GOT3 (cell line): ENCODE data around the gene NUP62.
"Not testable (repeated sequence)": the region's sequence is repeated elsewhere in the genome, so short reads cannot be mapped to it uniquely, and the experiment has no call there.

Source experiments
- DNase-seq: peaks from one replicate; lab custom pipeline; 2025; ENCODE audit warnings: mixed read lengths; lab: John Stamatoyannopoulos, UW

NUP62 gene

DNA sequence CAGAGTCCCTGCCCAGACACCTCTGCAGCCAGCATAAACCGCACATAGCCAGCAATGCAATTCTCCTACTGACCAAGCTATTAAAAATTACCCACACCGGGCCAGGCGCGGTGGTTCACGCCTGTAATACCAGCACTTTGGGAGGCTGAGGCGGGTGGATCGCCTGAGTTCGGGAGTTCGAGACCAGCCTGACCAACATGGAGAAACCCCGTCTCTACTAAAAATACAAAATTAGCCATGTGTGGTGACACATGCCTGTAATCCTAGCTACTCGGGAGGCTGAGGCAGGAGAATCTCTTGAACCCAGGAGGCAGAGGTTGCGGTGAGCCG lies 4.5 kb downstream of the NUP62 start:
- not testable (repeated sequence) for DNase-seq

DNA sequence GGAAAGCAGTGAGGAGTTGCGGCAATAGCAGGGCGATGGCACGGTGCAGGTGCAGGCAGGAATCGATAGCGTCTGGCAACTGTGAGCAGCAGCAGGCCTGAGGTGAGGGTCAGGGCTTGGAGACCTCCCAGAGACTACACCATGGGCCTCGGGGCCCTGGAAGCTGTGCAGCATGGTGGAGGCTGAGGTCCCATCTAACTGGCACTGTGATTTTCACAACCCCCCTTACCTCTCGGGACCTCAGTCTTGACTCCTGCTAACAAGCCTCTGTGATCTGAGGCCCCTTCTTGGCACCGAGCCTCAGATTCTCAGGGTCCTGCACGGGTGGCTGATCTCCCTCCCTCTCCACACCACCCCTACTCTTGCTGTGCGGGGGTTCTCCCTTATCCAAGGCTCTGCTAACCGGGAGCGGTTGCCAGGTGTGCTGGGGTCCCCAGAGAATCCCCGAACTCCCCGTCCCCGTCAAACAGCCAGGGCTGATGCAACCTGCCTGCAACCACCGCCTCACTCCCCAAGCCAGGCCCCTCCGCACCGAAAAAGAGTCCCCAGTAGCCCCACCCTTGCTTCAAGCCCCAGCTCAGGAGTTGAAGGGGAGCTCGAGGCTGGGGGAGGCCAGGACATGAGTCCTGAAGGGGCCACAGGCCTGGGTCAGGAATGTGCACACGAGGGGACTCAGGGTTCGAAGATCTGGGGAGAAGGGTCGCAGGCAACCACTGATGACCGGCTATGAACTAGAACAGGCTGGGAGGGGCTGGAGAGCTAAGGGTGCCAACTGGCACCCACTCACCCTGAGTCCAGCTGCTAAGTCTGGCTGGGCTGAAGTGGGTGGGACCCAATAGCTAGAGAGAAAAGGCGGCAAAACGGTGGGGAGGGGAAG lies 5.1 kb downstream of the NUP62 start:
- no peak for DNase-seq

DNA sequence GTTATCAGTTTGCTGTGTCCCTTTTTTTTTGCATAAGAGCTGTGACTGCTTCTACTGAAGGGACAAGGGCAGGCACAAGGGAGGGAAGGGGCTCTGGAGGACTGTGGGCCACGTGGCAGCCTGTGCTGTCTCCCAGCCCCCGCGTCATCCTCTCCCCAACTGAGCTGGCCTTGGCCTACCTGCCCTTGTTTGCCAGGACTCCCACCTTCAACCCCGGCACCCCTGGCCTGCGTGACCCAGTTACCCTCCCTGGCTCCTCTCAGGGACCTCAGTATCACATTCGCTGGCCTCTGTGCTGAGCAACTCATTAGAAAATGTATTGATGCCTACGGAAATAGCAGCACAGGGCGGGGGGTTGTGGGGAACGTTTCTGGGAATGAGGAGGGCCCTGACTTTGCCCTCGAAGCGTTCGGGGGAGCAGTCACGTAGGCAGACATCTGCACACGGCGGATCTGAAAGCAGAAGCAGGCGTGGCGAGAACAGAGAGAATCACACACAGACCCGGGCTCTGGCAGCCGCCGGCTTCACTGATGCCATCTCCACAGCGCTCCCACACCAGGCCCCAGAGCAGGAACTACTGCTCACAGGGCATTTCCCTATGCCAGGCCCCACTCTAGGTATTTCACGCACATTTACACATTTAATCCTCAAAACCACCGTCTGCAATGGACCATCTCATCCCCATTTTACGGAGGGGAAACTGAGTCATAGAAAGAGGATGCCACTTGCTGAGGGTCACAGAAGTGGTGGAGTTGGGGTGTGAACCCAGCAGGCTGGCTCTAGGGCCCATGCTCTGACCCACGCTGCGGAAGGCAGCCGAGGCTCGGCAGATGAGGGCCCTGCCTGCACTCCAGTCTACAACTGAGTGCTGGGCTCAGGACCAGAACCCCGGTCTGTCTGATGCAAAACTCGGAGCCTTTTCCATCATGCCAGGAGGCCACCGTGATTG lies 6.0 kb downstream of the NUP62 start:
- no peak for DNase-seq

DNA sequence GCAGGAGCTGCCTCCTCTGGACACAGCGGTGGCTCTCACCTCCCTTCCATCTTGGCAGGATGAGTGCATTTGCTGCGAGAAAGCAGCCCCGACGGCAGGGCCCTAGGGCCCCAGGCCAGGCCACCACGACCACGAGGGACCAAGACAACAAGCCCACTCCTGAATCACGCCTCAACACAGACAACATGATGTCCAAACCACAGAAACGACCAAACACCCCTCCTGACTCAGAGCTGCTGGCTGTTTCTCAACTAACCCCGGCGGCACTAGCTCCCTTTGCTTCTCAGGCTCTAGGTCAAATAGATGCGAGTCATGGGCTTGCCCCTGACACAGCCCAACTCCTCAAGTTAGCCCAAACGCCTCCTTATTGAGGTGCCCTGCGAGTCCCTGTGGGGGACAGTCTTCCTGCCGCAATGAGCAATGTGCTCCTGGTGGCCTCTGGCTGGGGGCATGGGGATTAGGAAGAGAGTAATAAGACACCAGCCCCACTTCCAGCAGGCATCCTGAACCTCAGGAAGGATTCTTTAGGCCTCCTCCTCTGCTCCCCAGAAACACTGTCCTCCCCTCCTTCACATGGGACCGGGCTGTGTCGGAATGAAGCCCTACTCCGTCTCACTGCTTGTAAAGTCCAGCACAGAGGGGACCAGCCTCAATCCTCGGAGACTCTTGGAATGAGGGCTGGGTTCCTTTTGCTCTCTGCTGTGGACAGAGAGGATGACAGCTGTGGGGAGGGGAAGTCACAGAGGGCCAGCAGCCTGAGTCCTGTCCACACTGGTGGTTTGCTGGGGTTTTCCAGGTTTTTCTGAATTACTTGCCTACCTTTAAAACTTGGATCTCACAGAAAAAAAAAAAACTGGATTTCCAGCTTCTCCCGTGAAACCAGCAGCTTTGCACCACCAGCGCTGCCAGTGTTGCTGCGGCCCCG lies 7.2 kb downstream of the NUP62 start:
- DNase-seq: no peak

GRCh38 chr19:49920624-49921363 lies 8.5 kb downstream of the NUP62 start:
- no peak for DNase-seq

GRCh38 chr19:49918089-49918488 lies 11.2 kb downstream of the NUP62 start:
- DNase-seq: no peak

DNA sequence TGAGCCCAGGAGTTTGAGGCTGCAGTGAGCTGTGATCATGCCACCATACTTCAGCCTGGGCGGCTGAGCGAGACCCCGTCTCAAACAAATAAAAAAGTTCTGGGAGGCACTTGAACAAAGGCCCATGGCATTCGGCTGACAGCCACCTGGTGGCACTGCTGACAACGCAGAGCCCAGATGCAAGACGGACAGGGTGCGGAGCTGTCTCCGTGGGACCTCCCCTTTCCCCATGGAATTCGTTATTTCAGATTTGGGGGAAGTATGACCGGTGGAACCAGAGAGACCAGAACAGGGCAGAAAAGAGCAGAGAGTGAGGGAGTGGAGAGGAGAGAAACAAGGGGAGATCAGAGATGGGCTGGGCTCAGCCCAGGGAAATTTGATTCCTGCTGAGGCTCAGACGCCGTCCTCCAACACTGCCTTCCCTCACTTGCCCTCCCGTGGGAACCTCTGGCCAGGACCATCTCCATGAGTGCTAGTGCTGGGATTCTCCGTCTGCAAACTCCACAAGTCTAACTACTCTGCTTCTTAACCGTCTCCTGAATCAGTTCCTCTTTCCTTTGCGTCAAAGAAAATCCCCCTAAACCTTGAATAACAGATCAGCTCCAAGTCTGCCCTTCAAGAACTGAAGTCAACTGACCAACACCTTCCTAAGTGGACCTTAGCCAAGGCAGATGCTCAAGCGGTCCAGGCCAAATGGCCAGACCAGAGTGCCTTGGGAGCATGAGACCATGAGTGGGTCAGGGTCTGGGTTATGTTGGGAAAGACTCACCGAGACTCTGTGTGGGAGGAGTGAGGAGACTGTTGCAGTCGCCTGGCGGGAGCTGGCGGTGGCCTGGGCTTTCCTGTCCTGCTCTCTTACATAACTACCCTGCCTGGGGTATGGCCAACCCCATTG lies 12.2 kb downstream of the NUP62 start:
- no peak for DNase-seq

DNA sequence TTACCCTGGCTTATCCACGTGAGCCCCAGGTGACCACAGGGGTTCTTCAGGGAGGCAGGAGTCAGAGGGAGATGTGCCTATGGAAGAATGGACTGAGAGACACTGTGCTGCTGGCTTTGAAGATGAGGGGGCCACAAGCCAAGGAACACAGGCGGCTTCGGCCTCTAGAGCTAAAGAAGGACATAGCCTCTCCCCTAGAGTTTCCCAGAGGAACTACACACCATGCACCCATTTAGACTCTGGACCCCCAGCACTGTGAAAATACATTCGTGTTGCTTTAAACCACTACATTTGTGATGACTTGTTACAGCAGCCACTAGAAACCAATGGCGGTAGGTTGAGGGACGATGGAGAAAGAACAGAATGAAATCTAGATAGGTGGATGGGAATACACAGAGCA lies 14.0 kb downstream of the NUP62 start:
- DNase-seq: no peak

GRCh38 chr19:49913720-49914119 lies 15.6 kb downstream of the NUP62 start:
- no peak for DNase-seq

DNA sequence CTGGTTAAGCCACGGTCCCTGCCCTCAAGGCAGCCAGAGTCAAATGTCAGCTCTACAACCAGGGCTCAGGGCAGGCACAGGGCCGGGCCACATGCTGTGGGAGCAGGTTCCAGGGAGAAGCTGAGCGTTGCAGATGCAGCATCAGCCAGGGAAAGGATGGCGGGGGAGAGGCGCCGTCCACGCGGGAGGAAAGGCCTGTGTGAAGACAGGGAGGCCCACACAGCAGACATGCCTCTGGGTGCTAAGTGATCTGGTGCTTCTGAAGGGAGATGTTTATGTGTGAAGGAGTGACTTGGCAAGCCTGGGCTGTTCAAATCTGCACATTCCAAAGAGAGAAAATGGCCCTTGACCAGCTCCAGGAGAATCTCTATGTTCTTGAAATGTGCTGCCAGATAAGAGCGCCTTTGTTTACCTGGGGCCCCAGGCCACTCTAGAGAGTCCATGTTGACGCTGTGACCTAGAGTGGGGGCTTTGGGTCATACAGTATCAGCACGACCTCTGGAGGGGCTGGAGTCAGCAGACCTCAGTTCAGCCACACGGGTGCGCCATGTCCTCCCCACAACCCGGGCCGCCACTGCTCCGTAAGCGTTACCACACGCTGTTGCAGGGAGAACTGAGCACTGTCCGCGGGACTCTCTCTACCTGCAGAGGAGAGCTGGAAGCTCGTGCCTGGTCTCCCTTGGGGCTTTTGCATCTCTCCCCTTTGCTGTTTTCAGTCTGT lies 16.2 kb downstream of the NUP62 start:
- no peak for DNase-seq

- no peak for DNase-seq
These were observed 17.7 kb downstream of the NUP62 start for GRCh38 chr19:49911381-49912145.

DNA sequence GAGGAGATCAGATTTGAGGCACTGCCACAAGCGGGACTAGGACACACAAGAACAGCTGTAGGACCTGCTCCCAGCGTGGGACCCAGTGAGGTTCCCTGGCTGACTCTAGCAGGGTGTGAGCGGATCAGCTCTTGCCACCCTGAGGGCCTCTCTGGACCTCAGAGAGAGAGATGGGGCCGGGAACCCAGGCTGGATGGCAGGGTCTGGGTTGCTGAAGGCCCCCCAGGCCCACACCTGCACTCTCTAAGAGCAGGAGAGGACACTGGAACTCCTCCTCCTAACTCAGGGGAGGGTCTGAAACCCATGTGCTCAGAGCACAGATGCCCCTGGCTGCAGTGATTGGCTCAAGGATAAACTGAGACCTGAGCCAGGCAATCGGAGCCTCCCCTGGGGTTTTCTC lies 19.1 kb downstream of the NUP62 start:
- DNase-seq: no peak

DNA sequence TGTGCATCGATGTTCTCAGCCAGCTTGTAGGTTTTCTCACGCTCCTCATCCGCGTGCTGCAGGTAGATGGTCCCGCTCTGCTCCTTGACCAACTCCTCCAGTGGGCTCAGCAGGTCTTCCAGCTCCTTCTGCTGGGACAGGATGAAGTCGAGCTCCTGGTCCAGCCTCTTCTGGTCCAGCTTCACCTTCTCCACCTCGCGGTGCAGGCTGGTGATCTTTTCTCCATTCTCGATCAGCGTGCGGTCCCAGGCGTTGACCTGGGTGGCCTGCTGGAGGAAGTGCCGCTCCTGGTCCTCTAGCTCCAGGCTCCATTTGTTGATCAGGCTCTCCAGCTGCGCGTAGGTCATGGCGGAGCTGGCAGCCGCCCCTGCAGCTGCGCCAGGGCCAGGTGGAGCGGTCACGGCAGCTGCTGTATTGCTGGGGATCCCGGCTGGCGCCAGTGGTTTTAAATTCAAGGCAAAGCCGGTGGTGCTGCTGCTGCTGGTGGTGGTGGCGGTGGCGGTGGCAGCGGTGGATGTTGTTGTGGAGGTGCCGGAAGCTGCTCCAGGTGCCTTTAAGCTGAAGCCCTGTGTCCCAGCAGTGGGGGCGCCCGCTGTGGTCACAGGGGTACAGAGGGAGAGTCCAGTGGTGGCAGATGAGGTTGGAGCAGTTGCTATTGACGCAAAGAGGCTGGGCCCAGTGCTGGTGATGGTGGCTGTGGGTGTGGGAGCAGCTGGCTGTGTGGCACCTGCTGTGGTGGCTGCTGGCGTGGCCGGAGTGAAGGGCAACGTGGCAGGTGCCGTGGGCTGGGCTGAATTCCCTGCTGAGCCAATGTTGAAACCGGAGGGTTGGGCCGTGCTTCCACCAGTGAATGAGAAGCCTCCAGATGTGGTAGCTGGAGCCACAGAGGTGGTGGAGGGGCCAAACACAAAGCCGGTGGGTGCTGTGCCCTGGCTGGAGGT lies 20.6 kb downstream of the NUP62 start:
- DNase-seq: no peak

DNA sequence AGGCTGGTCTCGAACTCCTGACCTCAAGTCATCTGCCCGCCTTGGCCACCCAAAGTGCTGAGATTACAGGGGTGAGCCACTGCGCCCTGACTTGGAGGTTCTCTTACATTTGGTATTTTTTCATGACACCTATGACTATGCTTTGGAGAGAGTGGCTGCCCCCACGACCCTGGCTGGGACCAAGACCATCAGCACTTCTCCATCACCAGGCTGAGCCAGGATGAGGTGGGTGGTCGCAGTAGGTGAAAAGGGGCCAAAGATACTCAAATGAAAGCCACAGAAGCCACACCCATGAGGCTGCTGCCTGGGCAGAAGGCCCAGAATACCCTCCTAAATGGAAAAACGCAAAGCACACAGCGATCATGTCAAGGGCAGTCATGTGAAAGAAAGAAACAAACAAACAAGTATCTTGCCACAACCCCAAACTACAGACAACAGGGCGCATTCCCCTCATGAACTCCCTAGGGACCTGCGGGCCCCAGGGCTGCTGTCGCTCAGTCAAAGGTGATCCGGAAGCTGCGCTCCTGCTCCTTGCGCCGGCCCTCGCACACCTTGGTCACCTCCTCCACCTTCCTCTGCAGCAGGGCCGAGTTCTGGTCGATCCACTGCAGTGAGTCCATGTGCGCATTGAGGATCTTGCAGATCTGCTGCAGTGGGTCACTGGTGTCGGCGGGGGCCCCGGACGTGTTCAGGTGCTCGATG lies 21.4 kb downstream of the NUP62 start:
- no peak for DNase-seq

DNA sequence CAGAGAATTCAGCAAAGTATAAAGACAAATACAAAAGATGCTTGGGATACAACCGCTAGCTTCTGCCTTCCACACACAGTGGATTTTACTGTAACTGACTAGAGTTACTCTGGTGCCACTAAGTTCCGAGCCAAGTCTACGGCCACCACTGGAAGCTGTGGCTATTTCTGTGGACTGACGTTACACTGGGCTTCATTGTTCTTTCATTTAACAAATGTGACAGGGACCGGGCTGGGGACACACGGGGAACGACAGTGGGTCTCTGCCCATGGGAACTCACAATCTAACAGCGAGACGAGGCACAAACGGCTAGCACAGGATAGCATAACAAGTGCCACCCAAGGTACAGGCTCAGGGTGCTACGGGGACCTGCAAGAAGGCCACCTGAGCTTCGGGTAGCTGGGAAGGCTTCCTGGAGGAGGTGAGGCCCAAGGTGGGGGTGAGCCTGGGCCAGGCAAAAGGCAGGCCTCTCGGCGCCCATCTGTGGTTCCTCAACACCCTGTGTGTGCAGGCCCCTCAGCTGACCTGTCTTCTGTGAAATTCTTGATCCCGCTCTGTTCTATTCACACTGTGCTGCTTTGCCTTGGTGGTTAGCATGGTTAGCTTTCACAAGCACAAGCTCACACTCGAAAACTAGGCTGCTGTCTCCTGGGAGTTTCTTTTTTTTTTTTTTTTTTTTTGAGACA lies 22.3 kb downstream of the NUP62 start:
- no peak for DNase-seq

DNA sequence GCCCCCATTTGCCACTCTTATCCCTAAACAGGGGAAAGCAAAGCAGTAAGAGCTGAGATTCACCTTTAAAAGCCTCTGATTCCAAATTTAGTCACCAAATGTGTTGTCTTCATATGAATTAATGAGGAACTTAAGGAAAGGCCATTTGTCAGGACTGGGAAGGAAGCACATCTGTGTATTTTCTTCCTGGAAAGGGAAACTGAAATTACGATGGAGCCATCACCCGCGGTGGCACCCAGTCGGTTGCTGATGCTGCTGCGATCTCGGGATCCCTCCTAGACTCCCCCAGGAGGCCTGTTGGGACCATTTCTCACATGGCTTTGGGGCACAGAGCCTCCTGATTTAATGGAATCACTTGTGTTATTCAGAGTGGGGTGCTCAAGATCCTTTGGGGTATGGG lies 25.2 kb downstream of the NUP62 start:
- DNase-seq: no peak
